ENCODE results near the gene SSBP3. TPM values are rescaled to one million over a fixed set of nuclear protein-coding genes. Genes with fewer than 3 reads are reported as not detected.

Gene SSBP3
- total and polyA plus RNA-seq, 2 of the 13 experiments (the other 11 are each of a cell fraction or from before 2014, with no cell fraction given), result 8.5 to 17.6 TPM

DNA sequence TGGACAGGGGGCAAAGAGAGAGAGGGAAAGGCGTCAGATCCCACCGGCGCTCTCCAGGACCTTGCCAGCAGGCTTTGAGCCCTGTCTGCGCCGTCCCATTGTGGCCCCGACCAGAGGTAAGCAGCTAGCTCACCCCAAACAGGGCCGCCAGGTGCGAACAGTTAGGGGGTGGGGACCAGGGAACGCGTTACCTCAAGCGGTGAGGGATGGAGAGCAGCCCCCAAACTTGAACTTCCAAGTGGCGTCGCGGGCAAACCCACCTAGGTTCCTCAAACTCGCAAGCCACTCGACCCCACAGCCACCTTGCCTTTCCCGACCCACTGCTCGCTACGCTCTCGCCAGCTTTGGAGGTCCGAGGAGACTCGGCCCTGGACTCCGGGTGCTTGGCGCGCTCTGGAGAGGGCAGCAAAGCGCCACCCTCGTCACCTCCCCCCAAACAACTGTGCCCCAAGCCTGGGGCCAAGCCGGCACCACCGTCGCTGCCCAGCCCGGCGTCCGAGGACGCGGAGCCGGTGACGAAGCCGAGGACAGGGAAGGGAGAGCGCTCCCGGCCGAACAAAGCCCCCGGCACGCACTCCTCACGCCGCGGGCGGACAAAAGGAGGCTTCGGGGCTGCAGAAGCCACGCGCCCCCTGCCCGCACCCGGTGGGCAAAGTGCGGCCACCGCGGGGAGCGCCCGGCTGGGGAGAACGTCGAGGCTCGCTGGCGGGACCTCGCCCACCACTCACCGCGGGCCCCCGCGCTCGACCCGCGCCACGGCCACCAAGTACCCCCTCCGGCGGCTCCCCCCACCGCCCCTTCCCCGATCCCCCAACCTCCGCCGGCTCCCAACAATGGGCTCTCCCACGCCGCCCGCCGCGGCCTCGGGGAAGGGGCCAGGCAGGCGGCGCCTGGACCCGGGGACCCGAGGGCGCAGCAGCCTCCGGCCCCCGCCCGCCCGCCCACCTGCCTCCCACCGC is 976 bp downstream of the SSBP3 start (continued):
- TF ChIP-seq MIER2 (CRISPR knock-in tag; IDR thresholded peaks at IDR 0.05), result no peak
- no peak for TF ChIP-seq ZNF607 (CRISPR knock-in tag; IDR thresholded peaks at IDR 0.05; ENCODE audit: borderline replicate concordance)
- 0 out of 2 replicates have a peak, but pooled peaks have one; percentile 26 for TF ChIP-seq RBFOX2 (IDR thresholded peaks at IDR 0.05; ENCODE audit: low read depth, low read length)
- TF ChIP-seq ZBTB7A (CRISPR knock-in tag; IDR thresholded peaks at IDR 0.05), result peak; percentile 45; the same call in 1 of the 2 replicates
- no peak for TF ChIP-seq RFX3 (CRISPR knock-in tag; IDR thresholded peaks at IDR 0.05)
- no peak for TF ChIP-seq PAF1 (CRISPR knock-in tag; IDR thresholded peaks at IDR 0.05)
- TF ChIP-seq ZNF883 (CRISPR knock-in tag; IDR thresholded peaks at IDR 0.05; ENCODE audit: not compliant biosample characterization), result peak; percentile 84
- TF ChIP-seq, protein P1, sequence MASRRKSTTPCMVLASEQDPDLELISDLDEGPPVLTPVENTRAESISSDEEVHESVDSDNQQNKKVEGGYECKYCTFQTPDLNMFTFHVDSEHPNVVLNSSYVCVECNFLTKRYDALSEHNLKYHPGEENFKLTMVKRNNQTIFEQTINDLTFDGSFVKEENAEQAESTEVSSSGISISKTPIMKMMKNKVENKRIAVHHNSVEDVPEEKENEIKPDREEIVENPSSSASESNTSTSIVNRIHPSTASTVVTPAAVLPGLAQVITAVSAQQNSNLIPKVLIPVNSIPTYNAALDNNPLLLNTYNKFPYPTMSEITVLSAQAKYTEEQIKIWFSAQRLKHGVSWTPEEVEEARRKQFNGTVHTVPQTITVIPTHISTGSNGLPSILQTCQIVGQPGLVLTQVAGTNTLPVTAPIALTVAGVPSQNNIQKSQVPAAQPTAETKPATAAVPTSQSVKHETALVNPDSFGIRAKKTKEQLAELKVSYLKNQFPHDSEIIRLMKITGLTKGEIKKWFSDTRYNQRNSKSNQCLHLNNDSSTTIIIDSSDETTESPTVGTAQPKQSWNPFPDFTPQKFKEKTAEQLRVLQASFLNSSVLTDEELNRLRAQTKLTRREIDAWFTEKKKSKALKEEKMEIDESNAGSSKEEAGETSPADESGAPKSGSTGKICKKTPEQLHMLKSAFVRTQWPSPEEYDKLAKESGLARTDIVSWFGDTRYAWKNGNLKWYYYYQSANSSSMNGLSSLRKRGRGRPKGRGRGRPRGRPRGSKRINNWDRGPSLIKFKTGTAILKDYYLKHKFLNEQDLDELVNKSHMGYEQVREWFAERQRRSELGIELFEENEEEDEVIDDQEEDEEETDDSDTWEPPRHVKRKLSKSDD (CRISPR knock-in tag; IDR thresholded peaks at IDR 0.05; ENCODE audit: low read depth), result no peak
- TF ChIP-seq, protein P2, sequence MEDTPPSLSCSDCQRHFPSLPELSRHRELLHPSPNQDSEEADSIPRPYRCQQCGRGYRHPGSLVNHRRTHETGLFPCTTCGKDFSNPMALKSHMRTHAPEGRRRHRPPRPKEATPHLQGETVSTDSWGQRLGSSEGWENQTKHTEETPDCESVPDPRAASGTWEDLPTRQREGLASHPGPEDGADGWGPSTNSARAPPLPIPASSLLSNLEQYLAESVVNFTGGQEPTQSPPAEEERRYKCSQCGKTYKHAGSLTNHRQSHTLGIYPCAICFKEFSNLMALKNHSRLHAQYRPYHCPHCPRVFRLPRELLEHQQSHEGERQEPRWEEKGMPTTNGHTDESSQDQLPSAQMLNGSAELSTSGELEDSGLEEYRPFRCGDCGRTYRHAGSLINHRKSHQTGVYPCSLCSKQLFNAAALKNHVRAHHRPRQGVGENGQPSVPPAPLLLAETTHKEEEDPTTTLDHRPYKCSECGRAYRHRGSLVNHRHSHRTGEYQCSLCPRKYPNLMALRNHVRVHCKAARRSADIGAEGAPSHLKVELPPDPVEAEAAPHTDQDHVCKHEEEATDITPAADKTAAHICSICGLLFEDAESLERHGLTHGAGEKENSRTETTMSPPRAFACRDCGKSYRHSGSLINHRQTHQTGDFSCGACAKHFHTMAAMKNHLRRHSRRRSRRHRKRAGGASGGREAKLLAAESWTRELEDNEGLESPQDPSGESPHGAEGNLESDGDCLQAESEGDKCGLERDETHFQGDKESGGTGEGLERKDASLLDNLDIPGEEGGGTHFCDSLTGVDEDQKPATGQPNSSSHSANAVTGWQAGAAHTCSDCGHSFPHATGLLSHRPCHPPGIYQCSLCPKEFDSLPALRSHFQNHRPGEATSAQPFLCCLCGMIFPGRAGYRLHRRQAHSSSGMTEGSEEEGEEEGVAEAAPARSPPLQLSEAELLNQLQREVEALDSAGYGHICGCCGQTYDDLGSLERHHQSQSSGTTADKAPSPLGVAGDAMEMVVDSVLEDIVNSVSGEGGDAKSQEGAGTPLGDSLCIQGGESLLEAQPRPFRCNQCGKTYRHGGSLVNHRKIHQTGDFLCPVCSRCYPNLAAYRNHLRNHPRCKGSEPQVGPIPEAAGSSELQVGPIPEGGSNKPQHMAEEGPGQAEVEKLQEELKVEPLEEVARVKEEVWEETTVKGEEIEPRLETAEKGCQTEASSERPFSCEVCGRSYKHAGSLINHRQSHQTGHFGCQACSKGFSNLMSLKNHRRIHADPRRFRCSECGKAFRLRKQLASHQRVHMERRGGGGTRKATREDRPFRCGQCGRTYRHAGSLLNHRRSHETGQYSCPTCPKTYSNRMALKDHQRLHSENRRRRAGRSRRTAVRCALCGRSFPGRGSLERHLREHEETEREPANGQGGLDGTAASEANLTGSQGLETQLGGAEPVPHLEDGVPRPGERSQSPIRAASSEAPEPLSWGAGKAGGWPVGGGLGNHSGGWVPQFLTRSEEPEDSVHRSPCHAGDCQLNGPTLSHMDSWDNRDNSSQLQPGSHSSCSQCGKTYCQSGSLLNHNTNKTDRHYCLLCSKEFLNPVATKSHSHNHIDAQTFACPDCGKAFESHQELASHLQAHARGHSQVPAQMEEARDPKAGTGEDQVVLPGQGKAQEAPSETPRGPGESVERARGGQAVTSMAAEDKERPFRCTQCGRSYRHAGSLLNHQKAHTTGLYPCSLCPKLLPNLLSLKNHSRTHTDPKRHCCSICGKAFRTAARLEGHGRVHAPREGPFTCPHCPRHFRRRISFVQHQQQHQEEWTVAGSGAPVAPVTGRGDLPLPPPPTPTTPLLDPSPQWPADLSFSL (CRISPR knock-in tag; IDR thresholded peaks at IDR 0.05), result no peak
- TF ChIP-seq, protein P3, sequence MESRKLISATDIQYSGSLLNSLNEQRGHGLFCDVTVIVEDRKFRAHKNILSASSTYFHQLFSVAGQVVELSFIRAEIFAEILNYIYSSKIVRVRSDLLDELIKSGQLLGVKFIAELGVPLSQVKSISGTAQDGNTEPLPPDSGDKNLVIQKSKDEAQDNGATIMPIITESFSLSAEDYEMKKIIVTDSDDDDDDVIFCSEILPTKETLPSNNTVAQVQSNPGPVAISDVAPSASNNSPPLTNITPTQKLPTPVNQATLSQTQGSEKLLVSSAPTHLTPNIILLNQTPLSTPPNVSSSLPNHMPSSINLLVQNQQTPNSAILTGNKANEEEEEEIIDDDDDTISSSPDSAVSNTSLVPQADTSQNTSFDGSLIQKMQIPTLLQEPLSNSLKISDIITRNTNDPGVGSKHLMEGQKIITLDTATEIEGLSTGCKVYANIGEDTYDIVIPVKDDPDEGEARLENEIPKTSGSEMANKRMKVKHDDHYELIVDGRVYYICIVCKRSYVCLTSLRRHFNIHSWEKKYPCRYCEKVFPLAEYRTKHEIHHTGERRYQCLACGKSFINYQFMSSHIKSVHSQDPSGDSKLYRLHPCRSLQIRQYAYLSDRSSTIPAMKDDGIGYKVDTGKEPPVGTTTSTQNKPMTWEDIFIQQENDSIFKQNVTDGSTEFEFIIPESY (CRISPR knock-in tag; IDR thresholded peaks at IDR 0.05), result no peak
- no peak for TF ChIP-seq SMYD3 (CRISPR knock-in tag; IDR thresholded peaks at IDR 0.05)
- TF ChIP-seq YEATS4 (CRISPR knock-in tag; IDR thresholded peaks at IDR 0.05; ENCODE audit: borderline replicate concordance), result peak; percentile 72; the same call in 1 of the 2 replicates
- TF ChIP-seq, protein P4, sequence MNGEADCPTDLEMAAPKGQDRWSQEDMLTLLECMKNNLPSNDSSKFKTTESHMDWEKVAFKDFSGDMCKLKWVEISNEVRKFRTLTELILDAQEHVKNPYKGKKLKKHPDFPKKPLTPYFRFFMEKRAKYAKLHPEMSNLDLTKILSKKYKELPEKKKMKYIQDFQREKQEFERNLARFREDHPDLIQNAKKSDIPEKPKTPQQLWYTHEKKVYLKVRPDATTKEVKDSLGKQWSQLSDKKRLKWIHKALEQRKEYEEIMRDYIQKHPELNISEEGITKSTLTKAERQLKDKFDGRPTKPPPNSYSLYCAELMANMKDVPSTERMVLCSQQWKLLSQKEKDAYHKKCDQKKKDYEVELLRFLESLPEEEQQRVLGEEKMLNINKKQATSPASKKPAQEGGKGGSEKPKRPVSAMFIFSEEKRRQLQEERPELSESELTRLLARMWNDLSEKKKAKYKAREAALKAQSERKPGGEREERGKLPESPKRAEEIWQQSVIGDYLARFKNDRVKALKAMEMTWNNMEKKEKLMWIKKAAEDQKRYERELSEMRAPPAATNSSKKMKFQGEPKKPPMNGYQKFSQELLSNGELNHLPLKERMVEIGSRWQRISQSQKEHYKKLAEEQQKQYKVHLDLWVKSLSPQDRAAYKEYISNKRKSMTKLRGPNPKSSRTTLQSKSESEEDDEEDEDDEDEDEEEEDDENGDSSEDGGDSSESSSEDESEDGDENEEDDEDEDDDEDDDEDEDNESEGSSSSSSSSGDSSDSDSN (CRISPR knock-in tag; IDR thresholded peaks at IDR 0.05), result peak; percentile 62; the same call in 1 of the 2 replicates
- TF ChIP-seq ZNF335 (CRISPR knock-in tag; IDR thresholded peaks at IDR 0.05), result no peak
